Stimulated activated CD4-positive, alpha-beta T cell treated with anti-CD3 and anti-CD28 coated beads, Interleukin-2, amount 100 ng/mL, for 4 hours (primary cell): ENCODE data around the gene GHRL.

Source experiments
- DNase-seq: peaks from one replicate; pipeline ENCODE4 v3.0.0-alpha.2; 2020; ENCODE audit warnings: low read depth

The GHRL gene

DNA sequence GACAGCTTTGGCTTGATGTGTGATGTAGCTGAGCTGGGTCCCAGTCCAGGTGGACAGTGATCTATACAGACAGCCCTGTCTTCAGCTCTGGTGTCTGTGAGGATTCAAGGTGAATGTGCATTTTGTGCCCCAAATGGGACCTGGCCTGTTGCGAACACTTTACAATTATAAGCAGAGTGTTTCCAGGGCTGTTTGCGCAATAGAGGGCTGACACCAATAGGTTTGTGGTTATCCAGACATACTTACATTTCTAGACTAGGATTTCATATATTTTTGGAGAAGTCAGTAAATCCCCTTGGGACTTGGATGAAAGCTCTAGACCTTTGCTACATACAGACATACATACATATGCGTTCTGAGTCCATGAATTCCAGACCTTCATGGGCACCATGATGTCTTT is 48.7 kb downstream of the GHRL start:
- no peak for DNase-seq

- DNase-seq = peak; percentile 78
These were observed 50.3 kb downstream of the GHRL start for GRCh38 chr3:10242182-10243065.

- DNase-seq = no peak
These were observed 51.9 kb downstream of the GHRL start for GRCh38 chr3:10240799-10241198.

DNA sequence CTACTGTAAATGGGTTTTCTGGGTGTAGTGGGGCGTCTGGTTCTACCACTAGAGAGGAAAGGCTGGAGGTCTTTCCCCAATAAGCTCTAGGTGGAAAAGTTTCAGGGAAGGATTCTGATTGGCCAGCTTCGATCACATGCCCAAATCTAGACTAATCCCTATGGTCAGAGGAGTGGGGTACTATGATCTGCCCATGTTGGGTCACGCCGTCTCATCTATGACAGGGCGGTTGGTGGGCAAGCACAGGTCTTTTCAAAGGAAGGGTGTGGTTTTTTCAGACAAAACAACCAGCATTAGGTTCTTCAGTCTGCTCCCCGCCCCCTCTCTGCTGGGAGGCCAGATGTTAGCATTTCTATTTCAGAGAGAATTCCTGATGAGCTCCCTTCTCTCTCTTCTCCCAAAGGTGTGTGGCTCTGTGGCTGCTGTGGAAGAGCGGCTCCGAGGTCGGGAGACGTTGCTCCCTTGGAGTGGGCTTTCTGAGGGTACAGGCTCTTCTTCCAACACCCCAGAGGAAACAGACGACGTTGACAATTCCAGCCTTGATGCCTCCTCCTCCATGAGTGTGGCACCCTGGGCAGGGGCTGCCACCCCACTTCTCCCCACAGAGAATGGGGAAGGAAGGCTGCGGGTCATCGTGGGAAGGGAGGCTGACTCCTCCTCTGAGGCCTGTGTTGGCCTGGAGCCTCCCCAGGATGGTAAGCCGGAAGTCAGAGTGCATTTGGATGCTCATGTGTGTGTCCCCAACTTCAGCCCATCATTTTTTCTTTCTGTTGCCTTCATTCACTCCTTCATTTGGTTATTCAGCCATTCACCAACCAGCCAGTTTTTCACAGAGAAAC is 54.2 kb downstream of the GHRL start:
- no peak for DNase-seq
